Body of pancreas (tissue), 4 donors: ENCODE results near the gene UST.

Experiments used
- CTCF ChIP-seq, 7 experiments: fragments of 450-650 bp in 4 of 7; fragments of 200-600 bp in 3 of 7; sonication (generic) in 3 of 7; IDR thresholded peaks; one replicate each; pipeline ENCODE4 v1.5.1; 2016 to 2019; ENCODE audit warnings: antibody characterized with exemption in 7 of 7
- POLR2A ChIP-seq, 3 donors: fragments of 450-650 bp; IDR thresholded peaks; one replicate each; pipeline ENCODE4 v1.6.1; 2016; ENCODE audit warnings: antibody characterized with exemption in 3 of 3, mild to moderate bottlenecking in 2 of 3

GRCh38 chr6:148967011-148967520 lies 220.2 kb downstream of the UST start:
- TF ChIP-seq CTCF (IDR thresholded peaks at IDR 0.05), result no peak
- TF ChIP-seq POLR2A (IDR thresholded peaks at IDR 0.05), result no peak
